AG04449 (cell line): ENCODE data around the gene SCN1B.
"Not testable (repeated sequence)": the region's sequence is repeated elsewhere in the genome, so short reads cannot be mapped to it uniquely, and the experiment has no call there.

Experiments used
- CTCF ChIA-PET: fragments of 350-600 bp; formaldehyde crosslinking; extraction: SDS; loops from one replicate; lab custom pipeline; 2021; ENCODE audit warnings: antibody characterized with exemption; lab: Yijun Ruan, JAX
- POLR2A ChIA-PET: fragments of 400-600, 350-600 bp; formaldehyde crosslinking; extraction: SDS; loops from one replicate; lab custom pipeline; 2020; ENCODE audit warnings: antibody characterized with exemption, inconsistent platforms; lab: Yijun Ruan, JAX
- DNase-seq: peaks from one replicate; pipeline ENCODE4 v3.0.0-alpha.2; 2010; ENCODE audit warnings: low read depth, low spot score
- H3K4me3 ChIP-seq: 2 replicates; pipeline ENCODE4 v1.5.1; 2011; ENCODE audit warnings: low read depth, mild to moderate bottlenecking, control low read depth, low read length
- CTCF ChIP-seq: IDR thresholded peaks from one replicate; pipeline ENCODE4 v1.5.1; 2011; ENCODE audit warnings: mild to moderate bottlenecking, moderate library complexity, low read length, control low read depth, inconsistent platforms; ENCODE audit not compliant: insufficient read depth; ENCODE audit errors: missing control alignments

The SCN1B gene

GRCh38 chr19:34988119-34988518, 42.2 kb upstream of the SCN1B start:
- ChIA-PET POLR2A (no interaction called here), CTCF (no interaction called here)
- no peak overlapping the region for H3K4me3 ChIP-seq
- TF ChIP-seq CTCF = no peak
- DNase-seq = no peak

- no peak for TF ChIP-seq CTCF
- CTCF ChIA-PET = interaction anchor here (1.6 to 2.3 kb wide), 2 partner anchors 15 to 17 kb away, joined by 5 to 8 read pairs; no protein-coding TSS in a partner anchor
- POLR2A ChIA-PET = interaction anchor here (0.6 kb wide), 1 partner anchor 923 kb away, joined by 3 read pairs; no protein-coding TSS in a partner anchor
Measured at GRCh38 chr19:34989298-34989697, 41.0 kb upstream of the SCN1B start.

GRCh38 chr19:34990578-34991192, 39.6 kb upstream of the SCN1B start:
- no peak for TF ChIP-seq CTCF
- ChIA-PET CTCF (interaction anchor here (1.1 to 2.3 kb wide), 3 partner anchors 16 to 18 kb away, joined by 3 to 8 read pairs (median 5); no protein-coding TSS in a partner anchor), POLR2A (no interaction called here)
- no peak for DNase-seq
- H3K4me3 ChIP-seq = no peak overlapping the region

More at GRCh38 chr19:34989298-34989697, 41.0 kb upstream of the SCN1B start:
- no peak for DNase-seq
- no peak overlapping the region for H3K4me3 ChIP-seq

GRCh38 chr19:34991542-34992333, 38.5 kb upstream of the SCN1B start:
- DNase-seq = no peak
- ChIA-PET POLR2A (no interaction called here), CTCF (interaction anchor here (1.1 to 1.4 kb wide), 2 partner anchors 16 to 17 kb away, joined by 3 to 5 read pairs; no protein-coding TSS in a partner anchor)
- TF ChIP-seq CTCF = no peak
- H3K4me3 ChIP-seq = no peak overlapping the region

- POLR2A ChIA-PET, H3K4me3 ChIP-seq, DNase-seq: not testable (repeated sequence)
- CTCF ChIA-PET = interaction anchor here (1.0 kb wide), 1 partner anchor 20 kb away, joined by 3 read pairs; no protein-coding TSS in a partner anchor
Measured at GRCh38 chr19:34992582-34992981, 37.7 kb upstream of the SCN1B start.

- ChIA-PET CTCF (interaction anchor here (1.5 kb wide), 2 partner anchors 21 to 22 kb away, joined by 3 to 4 read pairs; no protein-coding TSS in a partner anchor), POLR2A (no interaction called here)
- no peak for DNase-seq
- H3K4me3 ChIP-seq = no peak overlapping the region
- no peak for TF ChIP-seq CTCF
Measured at GRCh38 chr19:34994286-34994642, 36.0 kb upstream of the SCN1B start.
